HCT116 (cell line): ENCODE measurements around the gene TSPO.

Experiments used
- EZH2 ChIP-seq: fragments of 200-600 bp; sonication (generic); IDR thresholded peaks from 2 replicates; pipeline ENCODE4 v1.6.1; 2017; ENCODE audit warnings: antibody characterized with exemption, mixed run types
- TF ChIP-seq, protein P1 (sequence below), 3 experiments: fragments of 200-600 bp in 1 of 3; sonication (generic) in 1 of 3; IDR thresholded peaks in 2 of 3; conservative IDR thresholded peaks in 1 of 3; 2 replicates each; pipeline ENCODE4 v1.5.1; 2012 to 2017; ENCODE audit warnings: low read depth in 2 of 3, low read length in 2 of 3, antibody characterized with exemption in 1 of 3, borderline replicate concordance in 1 of 3, control low read depth in 1 of 3, mild to moderate bottlenecking in 1 of 3, mixed read lengths in 1 of 3, mixed run types in 1 of 3, moderate library complexity in 1 of 3; ENCODE audit not compliant: insufficient read depth in 1 of 3

DNA sequence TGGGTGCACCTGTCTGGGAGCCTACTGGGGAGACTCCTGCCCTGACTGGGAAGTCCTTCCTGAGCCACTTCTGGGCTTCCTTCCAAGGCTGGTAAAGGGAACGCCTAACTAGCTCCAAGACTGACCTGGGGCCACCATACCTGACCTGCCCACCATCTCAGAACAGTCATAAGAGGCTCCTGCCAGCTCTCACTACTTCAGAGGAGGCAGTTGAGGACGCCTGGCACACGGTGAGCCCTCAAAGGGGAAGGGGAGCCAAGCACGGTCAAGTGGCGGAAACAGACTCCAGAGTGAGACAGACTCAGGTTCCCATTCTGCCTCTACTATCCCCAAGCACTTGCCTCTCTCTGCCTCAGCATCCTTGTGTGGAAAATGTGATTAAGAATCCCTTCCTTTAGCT, 15.8 kb upstream of the TSPO start:
- TF ChIP-seq, protein P1, sequence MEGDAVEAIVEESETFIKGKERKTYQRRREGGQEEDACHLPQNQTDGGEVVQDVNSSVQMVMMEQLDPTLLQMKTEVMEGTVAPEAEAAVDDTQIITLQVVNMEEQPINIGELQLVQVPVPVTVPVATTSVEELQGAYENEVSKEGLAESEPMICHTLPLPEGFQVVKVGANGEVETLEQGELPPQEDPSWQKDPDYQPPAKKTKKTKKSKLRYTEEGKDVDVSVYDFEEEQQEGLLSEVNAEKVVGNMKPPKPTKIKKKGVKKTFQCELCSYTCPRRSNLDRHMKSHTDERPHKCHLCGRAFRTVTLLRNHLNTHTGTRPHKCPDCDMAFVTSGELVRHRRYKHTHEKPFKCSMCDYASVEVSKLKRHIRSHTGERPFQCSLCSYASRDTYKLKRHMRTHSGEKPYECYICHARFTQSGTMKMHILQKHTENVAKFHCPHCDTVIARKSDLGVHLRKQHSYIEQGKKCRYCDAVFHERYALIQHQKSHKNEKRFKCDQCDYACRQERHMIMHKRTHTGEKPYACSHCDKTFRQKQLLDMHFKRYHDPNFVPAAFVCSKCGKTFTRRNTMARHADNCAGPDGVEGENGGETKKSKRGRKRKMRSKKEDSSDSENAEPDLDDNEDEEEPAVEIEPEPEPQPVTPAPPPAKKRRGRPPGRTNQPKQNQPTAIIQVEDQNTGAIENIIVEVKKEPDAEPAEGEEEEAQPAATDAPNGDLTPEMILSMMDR (IDR thresholded peaks at IDR 0.05 in 2 of 3, conservative IDR thresholded peaks at IDR 0.05 in 1 of 3; ENCODE audit: borderline replicate concordance in 1 of 3, insufficient read depth in 1 of 3, low read depth in 2 of 3, low read length in 2 of 3) = no peak
- TF ChIP-seq EZH2 = no peak
